OCI-LY1 (cell line): Measurements from ENCODE around the gene ERN1.

Experiments used
- H2AFZ ChIP-seq: fragments of 200-600 bp; sonication (generic), shearing (Covaris generic); 2 replicates; pipeline ENCODE4 v1.6.0; 2014; ENCODE audit warnings: antibody characterized with exemption, mild to moderate bottlenecking, low read length
- H3F3A ChIP-seq: fragments of 200-600 bp; sonication (generic), shearing (Covaris generic); 2 replicates; pipeline ENCODE4 v1.6.0; 2014; ENCODE audit warnings: mild to moderate bottlenecking, antibody characterized with exemption, low read length, moderate library complexity; ENCODE audit not compliant: insufficient read depth
- H3K27ac ChIP-seq: fragments of 200-600 bp; sonication (generic); 2 replicates; pipeline ENCODE4 v1.5.1; 2014; ENCODE audit warnings: low read length, mixed run types, mild to moderate bottlenecking, low read depth; ENCODE audit not compliant: poor library complexity, severe bottlenecking
- H3K27me3 ChIP-seq: fragments of 200-600 bp; sonication (generic); 2 replicates; pipeline ENCODE4 v1.6.0; 2014; ENCODE audit warnings: antibody characterized with exemption, mild to moderate bottlenecking, low read length, moderate library complexity; ENCODE audit not compliant: insufficient read depth
- H3K36me3 ChIP-seq: fragments of 200-600 bp; sonication (generic); 2 replicates; pipeline ENCODE4 v1.6.1; 2014; ENCODE audit warnings: mild to moderate bottlenecking, antibody characterized with exemption, low read length, moderate library complexity, mixed read lengths; ENCODE audit not compliant: insufficient read depth
- H3K4me1 ChIP-seq: fragments of 200-600 bp; sonication (generic); 2 replicates; pipeline ENCODE4 v1.5.1; 2014; ENCODE audit warnings: mild to moderate bottlenecking, low read length, moderate library complexity; ENCODE audit not compliant: insufficient read depth, severe bottlenecking
- H3K4me2 ChIP-seq: fragments of 200-600 bp; sonication (generic), shearing (Covaris generic); 2 replicates; pipeline ENCODE4 v1.6.1; 2014; ENCODE audit warnings: low read length
- H3K4me3 ChIP-seq: fragments of 200-600 bp; sonication (generic); 2 replicates; pipeline ENCODE4 v1.5.1; 2014; ENCODE audit warnings: low read length, low read depth, mild to moderate bottlenecking, mixed read lengths; ENCODE audit not compliant: poor library complexity, severe bottlenecking
- H3K79me2 ChIP-seq: fragments of 200-600 bp; shearing (Covaris generic); 2 replicates; pipeline ENCODE4 v1.6.1; 2016; ENCODE audit warnings: mixed run types, low read length, mixed read lengths; ENCODE audit not compliant: insufficient read depth
- H3K9ac ChIP-seq: fragments of 200-600 bp; sonication (generic), shearing (Covaris generic); 2 replicates; pipeline ENCODE4 v1.6.1; 2014; ENCODE audit warnings: mild to moderate bottlenecking, low read length, mixed read lengths
- H3K9me2 ChIP-seq: fragments of 200-600 bp; sonication (generic), shearing (Covaris generic); 2 replicates; pipeline ENCODE4 v1.6.1; 2014; ENCODE audit warnings: low read depth, mild to moderate bottlenecking, low read length, mixed read lengths
- H3K9me3 ChIP-seq: fragments of 200-600 bp; shearing (Covaris generic); 2 replicates; pipeline ENCODE4 v1.6.1; 2014; ENCODE audit warnings: low read length, mixed read lengths
- H4K20me1 ChIP-seq: fragments of 200-600 bp; sonication (generic), shearing (Covaris generic); 2 replicates; pipeline ENCODE4 v1.6.0; 2016; ENCODE audit warnings: mild to moderate bottlenecking, low read length; ENCODE audit not compliant: insufficient read depth
- CTCF ChIP-seq: fragments of 200-600 bp; sonication (generic), shearing (Covaris generic); IDR thresholded peaks from 2 replicates; pipeline ENCODE4 v1.5.1; 2017; ENCODE audit warnings: mild to moderate bottlenecking, antibody characterized with exemption, low read length, moderate library complexity, mixed read lengths
- EZH2 ChIP-seq: fragments of 200-600 bp; sonication (generic), shearing (Covaris generic); IDR thresholded peaks from 2 replicates; pipeline ENCODE4 v1.8.0; 2017; ENCODE audit warnings: borderline replicate concordance, mixed run types, mild to moderate bottlenecking, antibody characterized with exemption, low read length, moderate library complexity, mixed read lengths

The ERN1 gene

GRCh38 chr17:64081802-64082799 lies 47.8 kb downstream of the ERN1 start:
- H3K4me2 ChIP-seq: no peak overlapping the region
- H3K9me2 ChIP-seq: no peaks in the 10 kb centered on the region
- no peaks in the 10 kb centered on the region for H3K27me3 ChIP-seq
- no peak overlapping the region for H3K9ac ChIP-seq
- TF ChIP-seq CTCF: no peak; the same call in 1 of the 2 replicates
- H3F3A ChIP-seq: no peaks in the 10 kb centered on the region
- no peaks in the 10 kb centered on the region for H3K4me1 ChIP-seq
- no peaks in the 10 kb centered on the region for H3K36me3 ChIP-seq
- H3K9me3 ChIP-seq: no peaks in the 10 kb centered on the region
- no peaks in the 10 kb centered on the region for H3K79me2 ChIP-seq
- no peak overlapping the region for H2AFZ ChIP-seq
- no peak overlapping the region for H3K27ac ChIP-seq
- no peaks in the 10 kb centered on the region for H4K20me1 ChIP-seq
- H3K4me3 ChIP-seq: no peak overlapping the region

- H3F3A ChIP-seq: no peaks in the 10 kb centered on the region
- no peak overlapping the region for H3K4me2 ChIP-seq
- no peaks in the 10 kb centered on the region for H3K36me3 ChIP-seq
- H3K79me2 ChIP-seq: no peaks in the 10 kb centered on the region
- no peaks in the 10 kb centered on the region for H3K9me3 ChIP-seq
- TF ChIP-seq CTCF: no peak
- no peak for TF ChIP-seq EZH2
- H4K20me1 ChIP-seq: no peaks in the 10 kb centered on the region
- H3K27ac ChIP-seq: no peak overlapping the region
- H3K9me2 ChIP-seq: no peaks in the 10 kb centered on the region
- no peak overlapping the region for H3K4me3 ChIP-seq
- no peaks in the 10 kb centered on the region for H3K27me3 ChIP-seq
- peaks cover 8% of the 10 kb centered on the region for H3K4me1 ChIP-seq
- no peak overlapping the region for H2AFZ ChIP-seq
- H3K9ac ChIP-seq: no peak overlapping the region
Observed at GRCh38 chr17:64080174-64080618, 49.7 kb downstream of the ERN1 start.

- Histone ChIP-seq H3K36me3 (no peaks in the 10 kb centered on the region), H3K9me2 (no peaks in the 10 kb centered on the region), H3K79me2 (no peaks in the 10 kb centered on the region), H3F3A (no peaks in the 10 kb centered on the region), H3K27ac (no peak overlapping the region), H2AFZ (no peak overlapping the region), H3K4me3 (no peak overlapping the region), H3K4me1 (peaks cover 21% of the 10 kb centered on the region), H3K4me2 (no peak overlapping the region), H4K20me1 (no peaks in the 10 kb centered on the region), H3K9ac (no peak overlapping the region), H3K27me3 (no peaks in the 10 kb centered on the region), H3K9me3 (no peaks in the 10 kb centered on the region)
- no peak for TF ChIP-seq EZH2
- TF ChIP-seq CTCF: no peak
Observed at GRCh38 chr17:64077379-64077778, 52.6 kb downstream of the ERN1 start.
